AG04450 (cell line): ENCODE measurements around the gene BICRA. TPM values are rescaled to one million over a fixed set of nuclear protein-coding genes. Genes with fewer than 3 reads are reported as not detected.
"Not testable (repeated sequence)": the region's sequence is repeated elsewhere in the genome, so short reads cannot be mapped to it uniquely, and the experiment has no call there.

Experiments used
- CTCF ChIA-PET: fragments of 300-600, 350-600 bp; formaldehyde crosslinking; extraction: SDS; loops from one replicate; lab custom pipeline; 2022; ENCODE audit warnings: antibody characterized with exemption, inconsistent platforms; lab: Charles Lee
- POLR2A ChIA-PET: fragments of 350-600 bp; formaldehyde crosslinking; extraction: SDS; loops from one replicate; lab custom pipeline; 2021; ENCODE audit warnings: antibody characterized with exemption, inconsistent platforms; lab: Yijun Ruan, JAX
- DNase-seq: peaks from one replicate; pipeline ENCODE4 v3.0.0-alpha.2; 2011; ENCODE audit warnings: low read depth, low spot score
- H3K27ac ChIP-seq: one replicate; pipeline ENCODE4 v1.5.1; 2012; ENCODE audit warnings: low read depth, low read length, control low read depth
- H3K27me3 ChIP-seq: one replicate; pipeline ENCODE4 v1.6.0; 2012; ENCODE audit warnings: low read length; ENCODE audit not compliant: control insufficient read depth, insufficient read depth
- H3K4me3 ChIP-seq: 2 replicates; pipeline ENCODE4 v1.5.1; 2011; ENCODE audit warnings: mild to moderate bottlenecking, low read depth, low read length, control low read depth
- H3K9me3 ChIP-seq: 2 replicates; pipeline ENCODE4 v1.5.1; 2012; ENCODE audit warnings: low read length; ENCODE audit not compliant: control insufficient read depth, insufficient read depth
- CTCF ChIP-seq: IDR thresholded peaks from 2 replicates; pipeline ENCODE4 v1.5.1; 2011; ENCODE audit warnings: low read depth, low read length, control low read depth, inconsistent platforms
- polyA plus RNA-seq: library from polyadenylated mRNA; depleted of rRNA; stranded (reverse); fragments of >200 nt; gene quantifications from 2 replicates; pipeline ENCODE4 v1.2.3, GENCODE V29; 2011

Gene BICRA
- polyA plus RNA-seq, 1 experiment = 0.72 TPM

GRCh38 chr19:47661161-47661560 is 52.2 kb downstream of the BICRA start:
- H3K27me3 ChIP-seq = no peaks in the 10 kb centered on the region
- no peak for TF ChIP-seq CTCF
- no peaks in the 10 kb centered on the region; the same call in 1 of the 2 replicates for H3K9me3 ChIP-seq
- no peak overlapping the region for H3K4me3 ChIP-seq
- CTCF ChIA-PET = interaction anchor here (3.8 kb wide), 1 partner anchor 145 kb away, joined by 13 read pairs; no protein-coding TSS in a partner anchor
- POLR2A ChIA-PET = interaction anchor here (0.5 kb wide), 1 partner anchor 62 kb away, joined by 6 read pairs; no protein-coding TSS in a partner anchor
- DNase-seq = no peak
- H3K27ac ChIP-seq = peak overlapping the region; percentile 47

- ChIA-PET CTCF (interaction anchor here (3.8 kb wide), 1 partner anchor 145 kb away, joined by 13 read pairs; no protein-coding TSS in a partner anchor), POLR2A (interaction anchor here (0.5 kb wide), 1 partner anchor 62 kb away, joined by 6 read pairs; no protein-coding TSS in a partner anchor)
- DNase-seq = no peak
- H3K4me3 ChIP-seq = no peak overlapping the region
- H3K27ac ChIP-seq = peak overlapping the region; percentile 47
- TF ChIP-seq CTCF = no peak
- no peaks in the 10 kb centered on the region; the same call in 1 of the 2 replicates for H3K9me3 ChIP-seq
- no peaks in the 10 kb centered on the region for H3K27me3 ChIP-seq
These were observed 52.7 kb downstream of the BICRA start for GRCh38 chr19:47661611-47662010.

- H3K4me3 ChIP-seq = no peak overlapping the region
- peak; percentile 76 for DNase-seq
- peak overlapping the region; percentile 100 for H3K27ac ChIP-seq
- ChIA-PET POLR2A (interaction anchor here (0.6 to 1.5 kb wide), 4 partner anchors 30 to 148 kb away, joined by 3 to 12 read pairs (median 5); partner anchors contain the start of gene NAPA), CTCF (interaction anchor here (1.4 to 3.8 kb wide), 4 partner anchors 44 to 227 kb away, joined by 3 to 13 read pairs (median 4); partner anchors contain the start of gene NAPA)
- H3K27me3 ChIP-seq = no peaks in the 10 kb centered on the region
- no peaks in the 10 kb centered on the region; the same call in 1 of the 2 replicates for H3K9me3 ChIP-seq
- TF ChIP-seq CTCF = no peak
These were observed 54.5 kb downstream of the BICRA start for GRCh38 chr19:47663435-47663910.

GRCh38 chr19:47663911-47664771 is 55.2 kb downstream of the BICRA start:
- peak overlapping the region; percentile 100 for H3K27ac ChIP-seq
- no peaks in the 10 kb centered on the region for H3K27me3 ChIP-seq
- DNase-seq = peak; percentile 91
- peak overlapping the region; percentile 37 for H3K4me3 ChIP-seq
- ChIA-PET POLR2A (interaction anchor here (0.5 to 1.5 kb wide), 5 partner anchors 27 to 149 kb away, joined by 3 to 12 read pairs (median 4); partner anchors contain the start of gene NAPA), CTCF (interaction anchor here (1.2 to 2.0 kb wide), 4 partner anchors 44 to 315 kb away, joined by 3 to 5 read pairs (median 4); partner anchors contain the start of genes DHX34 and NAPA)
- no peaks in the 10 kb centered on the region; the same call in 1 of the 2 replicates for H3K9me3 ChIP-seq
- no peak for TF ChIP-seq CTCF

GRCh38 chr19:47668556-47668955 is 59.6 kb downstream of the BICRA start:
- H3K27me3 ChIP-seq = not testable (repeated sequence)

More at GRCh38 chr19:47668556-47668955, 59.6 kb downstream of the BICRA start:
- H3K9me3 ChIP-seq, DNase-seq, H3K27ac ChIP-seq, H3K4me3 ChIP-seq: not testable (repeated sequence)
- ChIA-PET CTCF (interaction anchor here (0.9 kb wide), 1 partner anchor 153 kb away, joined by 3 read pairs; no protein-coding TSS in a partner anchor), POLR2A (interaction anchor here (0.6 kb wide), 1 partner anchor 40 kb away, joined by 3 read pairs; no protein-coding TSS in a partner anchor)
